ENCODE data around the gene SPATA6. TPM values are rescaled to one million over a fixed set of nuclear protein-coding genes. Genes with fewer than 3 reads are reported as not detected.

SPATA6 gene
- total and polyA plus RNA-seq, 2 of the 8 experiments (the other 6 are each of a cell fraction or from before 2014, with no cell fraction given), result 2.4 to 17.2 TPM

DNA sequence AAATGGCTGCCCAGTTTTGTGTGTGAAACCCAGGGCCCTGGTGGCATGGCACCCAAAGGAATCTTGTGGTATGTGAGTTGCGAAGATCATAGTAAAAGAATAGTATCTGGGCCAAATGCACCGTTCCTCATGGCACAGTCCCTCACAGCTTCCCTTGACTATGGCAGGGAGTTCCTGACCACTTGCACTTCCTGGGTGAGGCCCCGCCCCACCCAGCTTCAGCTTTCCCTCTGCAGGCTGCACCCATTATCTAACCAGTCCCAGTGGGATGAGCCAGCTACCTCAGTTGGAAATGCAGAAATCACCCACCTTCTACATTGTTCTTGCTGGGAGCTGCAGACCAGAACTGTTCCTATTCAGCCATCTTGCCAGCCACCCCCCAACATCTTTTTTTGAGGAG, 186.5 kb downstream of the SPATA6 start (continued):
- TF ChIP-seq CHD7 (IDR thresholded peaks at IDR 0.05; ENCODE audit: insufficient replicate concordance, low read length) (no peak), TAF7 (optimal IDR thresholded peaks at IDR 0.05; ENCODE audit: borderline replicate concordance, low read depth, low read length) (no peak), CREB1 (IDR thresholded peaks at IDR 0.05) (no peak), SUZ12 (IDR thresholded peaks at IDR 0.05; ENCODE audit: low read length) (no peak), MAX (IDR thresholded peaks at IDR 0.05) (no peak), CTBP2 (IDR thresholded peaks at IDR 0.05; ENCODE audit: borderline replicate concordance, insufficient read depth, insufficient read length, low read length) (no peak)
- TF ChIP-seq, protein P1, sequence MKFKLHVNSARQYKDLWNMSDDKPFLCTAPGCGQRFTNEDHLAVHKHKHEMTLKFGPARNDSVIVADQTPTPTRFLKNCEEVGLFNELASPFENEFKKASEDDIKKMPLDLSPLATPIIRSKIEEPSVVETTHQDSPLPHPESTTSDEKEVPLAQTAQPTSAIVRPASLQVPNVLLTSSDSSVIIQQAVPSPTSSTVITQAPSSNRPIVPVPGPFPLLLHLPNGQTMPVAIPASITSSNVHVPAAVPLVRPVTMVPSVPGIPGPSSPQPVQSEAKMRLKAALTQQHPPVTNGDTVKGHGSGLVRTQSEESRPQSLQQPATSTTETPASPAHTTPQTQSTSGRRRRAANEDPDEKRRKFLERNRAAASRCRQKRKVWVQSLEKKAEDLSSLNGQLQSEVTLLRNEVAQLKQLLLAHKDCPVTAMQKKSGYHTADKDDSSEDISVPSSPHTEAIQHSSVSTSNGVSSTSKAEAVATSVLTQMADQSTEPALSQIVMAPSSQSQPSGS (IDR thresholded peaks at IDR 0.05; ENCODE audit: low read length), result no peak

Measured in H1 (cell line).